ENCODE measurements around the gene DLGAP1. TPM values are rescaled to one million over a fixed set of nuclear protein-coding genes. Genes with fewer than 3 reads are reported as not detected.

DLGAP1 gene
- total and polyA plus RNA-seq, 4 donors = 0.06 to 1.2 (median 0.17) TPM; not detected in 1

DNA sequence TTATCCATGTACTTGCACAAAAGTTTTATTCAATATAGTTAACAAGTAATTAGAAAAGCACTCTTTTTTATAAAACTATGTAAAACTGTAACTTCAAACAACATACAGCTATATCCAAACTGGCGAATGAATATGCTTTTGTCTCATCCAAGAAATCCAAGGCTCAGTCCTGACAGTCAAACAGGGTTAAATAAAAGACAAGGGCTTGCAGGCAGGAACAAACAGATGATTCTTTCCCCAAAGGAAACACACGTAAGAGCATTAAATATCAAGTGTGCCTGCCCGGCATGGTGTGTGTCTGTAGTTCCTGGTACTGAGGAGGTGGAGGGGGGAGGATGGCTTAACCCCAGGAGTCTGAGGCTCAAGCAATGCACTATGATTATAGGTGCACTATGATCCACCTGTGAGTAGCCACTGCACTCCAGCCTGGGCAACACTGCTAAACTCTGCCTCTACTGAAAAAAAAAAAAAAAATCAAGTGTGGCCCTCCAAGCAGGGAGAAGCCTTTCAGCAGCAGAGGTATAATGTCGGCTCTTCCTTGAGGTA, 171.3 kb downstream of the DLGAP1 start:
- Histone ChIP-seq H3K27me3 (ENCODE audit: control insufficient read depth in 4 of 4, insufficient read depth in 4 of 4, low read length in 3 of 4) (no peaks in the 10 kb centered on the region), H3K9ac (ENCODE audit: low read depth in 1 of 2, low read length in 2 of 2) (no peak overlapping the region), H3K9me3 (ENCODE audit: control insufficient read depth in 4 of 4, low read length in 3 of 4) (peaks cover 0 to 2% (median 0%) of the 10 kb centered on the region in 4 donors), H3K27ac (ENCODE audit: low read depth in 1 of 2, low read length in 2 of 2) (no peak overlapping the region), H3K4me1 (ENCODE audit: control insufficient read depth in 4 of 4, insufficient read depth in 4 of 4, low read length in 3 of 4) (no peaks in the 10 kb centered on the region), H3K4me3 (ENCODE audit: low read depth in 1 of 3, low read length in 3 of 3) (no peak overlapping the region), H3K36me3 (ENCODE audit: control insufficient read depth in 4 of 4, insufficient read depth in 3 of 4, low read depth in 1 of 4, low read length in 3 of 4) (no peaks in the 10 kb centered on the region)
- DNase-seq (ENCODE audit: low spot score) = no peak
- 77% methylated on average over 4 of the region's 4 CpGs for WGBS
- TF ChIP-seq, protein P1, sequence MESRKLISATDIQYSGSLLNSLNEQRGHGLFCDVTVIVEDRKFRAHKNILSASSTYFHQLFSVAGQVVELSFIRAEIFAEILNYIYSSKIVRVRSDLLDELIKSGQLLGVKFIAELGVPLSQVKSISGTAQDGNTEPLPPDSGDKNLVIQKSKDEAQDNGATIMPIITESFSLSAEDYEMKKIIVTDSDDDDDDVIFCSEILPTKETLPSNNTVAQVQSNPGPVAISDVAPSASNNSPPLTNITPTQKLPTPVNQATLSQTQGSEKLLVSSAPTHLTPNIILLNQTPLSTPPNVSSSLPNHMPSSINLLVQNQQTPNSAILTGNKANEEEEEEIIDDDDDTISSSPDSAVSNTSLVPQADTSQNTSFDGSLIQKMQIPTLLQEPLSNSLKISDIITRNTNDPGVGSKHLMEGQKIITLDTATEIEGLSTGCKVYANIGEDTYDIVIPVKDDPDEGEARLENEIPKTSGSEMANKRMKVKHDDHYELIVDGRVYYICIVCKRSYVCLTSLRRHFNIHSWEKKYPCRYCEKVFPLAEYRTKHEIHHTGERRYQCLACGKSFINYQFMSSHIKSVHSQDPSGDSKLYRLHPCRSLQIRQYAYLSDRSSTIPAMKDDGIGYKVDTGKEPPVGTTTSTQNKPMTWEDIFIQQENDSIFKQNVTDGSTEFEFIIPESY (IDR thresholded peaks at IDR 0.05) = no peak
- no peak for TF ChIP-seq EGR1 (IDR thresholded peaks at IDR 0.05; ENCODE audit: low read depth in 2 of 2)
- TF ChIP-seq FOXA2 (IDR thresholded peaks at IDR 0.05) = no peak
- no peak for TF ChIP-seq SP1 (IDR thresholded peaks at IDR 0.05)
- no peak for TF ChIP-seq RAD21 (IDR thresholded peaks at IDR 0.05)
- TF ChIP-seq, protein P2, sequence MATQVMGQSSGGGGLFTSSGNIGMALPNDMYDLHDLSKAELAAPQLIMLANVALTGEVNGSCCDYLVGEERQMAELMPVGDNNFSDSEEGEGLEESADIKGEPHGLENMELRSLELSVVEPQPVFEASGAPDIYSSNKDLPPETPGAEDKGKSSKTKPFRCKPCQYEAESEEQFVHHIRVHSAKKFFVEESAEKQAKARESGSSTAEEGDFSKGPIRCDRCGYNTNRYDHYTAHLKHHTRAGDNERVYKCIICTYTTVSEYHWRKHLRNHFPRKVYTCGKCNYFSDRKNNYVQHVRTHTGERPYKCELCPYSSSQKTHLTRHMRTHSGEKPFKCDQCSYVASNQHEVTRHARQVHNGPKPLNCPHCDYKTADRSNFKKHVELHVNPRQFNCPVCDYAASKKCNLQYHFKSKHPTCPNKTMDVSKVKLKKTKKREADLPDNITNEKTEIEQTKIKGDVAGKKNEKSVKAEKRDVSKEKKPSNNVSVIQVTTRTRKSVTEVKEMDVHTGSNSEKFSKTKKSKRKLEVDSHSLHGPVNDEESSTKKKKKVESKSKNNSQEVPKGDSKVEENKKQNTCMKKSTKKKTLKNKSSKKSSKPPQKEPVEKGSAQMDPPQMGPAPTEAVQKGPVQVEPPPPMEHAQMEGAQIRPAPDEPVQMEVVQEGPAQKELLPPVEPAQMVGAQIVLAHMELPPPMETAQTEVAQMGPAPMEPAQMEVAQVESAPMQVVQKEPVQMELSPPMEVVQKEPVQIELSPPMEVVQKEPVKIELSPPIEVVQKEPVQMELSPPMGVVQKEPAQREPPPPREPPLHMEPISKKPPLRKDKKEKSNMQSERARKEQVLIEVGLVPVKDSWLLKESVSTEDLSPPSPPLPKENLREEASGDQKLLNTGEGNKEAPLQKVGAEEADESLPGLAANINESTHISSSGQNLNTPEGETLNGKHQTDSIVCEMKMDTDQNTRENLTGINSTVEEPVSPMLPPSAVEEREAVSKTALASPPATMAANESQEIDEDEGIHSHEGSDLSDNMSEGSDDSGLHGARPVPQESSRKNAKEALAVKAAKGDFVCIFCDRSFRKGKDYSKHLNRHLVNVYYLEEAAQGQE (IDR thresholded peaks at IDR 0.05) = no peak
- TF ChIP-seq, protein P3, sequence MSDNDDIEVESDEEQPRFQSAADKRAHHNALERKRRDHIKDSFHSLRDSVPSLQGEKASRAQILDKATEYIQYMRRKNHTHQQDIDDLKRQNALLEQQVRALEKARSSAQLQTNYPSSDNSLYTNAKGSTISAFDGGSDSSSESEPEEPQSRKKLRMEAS (IDR thresholded peaks at IDR 0.05) = no peak
- TF ChIP-seq YY1 (IDR thresholded peaks at IDR 0.05) = no peak
- no peak for TF ChIP-seq GABPA (IDR thresholded peaks at IDR 0.05 in 1 of 2, conservative IDR thresholded peaks at IDR 0.05 in 1 of 2)
- TF ChIP-seq, protein P4, sequence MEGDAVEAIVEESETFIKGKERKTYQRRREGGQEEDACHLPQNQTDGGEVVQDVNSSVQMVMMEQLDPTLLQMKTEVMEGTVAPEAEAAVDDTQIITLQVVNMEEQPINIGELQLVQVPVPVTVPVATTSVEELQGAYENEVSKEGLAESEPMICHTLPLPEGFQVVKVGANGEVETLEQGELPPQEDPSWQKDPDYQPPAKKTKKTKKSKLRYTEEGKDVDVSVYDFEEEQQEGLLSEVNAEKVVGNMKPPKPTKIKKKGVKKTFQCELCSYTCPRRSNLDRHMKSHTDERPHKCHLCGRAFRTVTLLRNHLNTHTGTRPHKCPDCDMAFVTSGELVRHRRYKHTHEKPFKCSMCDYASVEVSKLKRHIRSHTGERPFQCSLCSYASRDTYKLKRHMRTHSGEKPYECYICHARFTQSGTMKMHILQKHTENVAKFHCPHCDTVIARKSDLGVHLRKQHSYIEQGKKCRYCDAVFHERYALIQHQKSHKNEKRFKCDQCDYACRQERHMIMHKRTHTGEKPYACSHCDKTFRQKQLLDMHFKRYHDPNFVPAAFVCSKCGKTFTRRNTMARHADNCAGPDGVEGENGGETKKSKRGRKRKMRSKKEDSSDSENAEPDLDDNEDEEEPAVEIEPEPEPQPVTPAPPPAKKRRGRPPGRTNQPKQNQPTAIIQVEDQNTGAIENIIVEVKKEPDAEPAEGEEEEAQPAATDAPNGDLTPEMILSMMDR (IDR thresholded peaks at IDR 0.05; ENCODE audit: low read depth, low read length, missing input control) = no peak
- no peak for TF ChIP-seq NR2F2 (IDR thresholded peaks at IDR 0.05)

DNA sequence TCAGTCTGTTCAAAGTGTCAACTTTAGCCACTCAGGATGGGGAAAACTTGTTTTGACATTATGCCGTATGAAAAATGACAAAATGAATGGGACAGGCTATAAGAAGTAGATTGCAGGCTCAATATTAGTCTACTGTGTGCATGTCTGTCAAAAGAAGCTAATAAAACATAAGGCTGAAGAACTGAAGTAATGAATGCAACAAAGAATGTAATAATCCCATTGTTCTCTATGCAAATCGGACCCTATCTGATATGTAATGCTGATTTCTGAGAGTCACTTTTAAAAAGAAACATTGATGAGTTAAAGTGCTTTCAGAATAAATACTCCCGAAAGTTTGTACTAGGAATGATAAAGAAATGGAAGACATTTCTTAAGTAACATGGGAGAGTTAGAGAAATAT, 172.2 kb downstream of the DLGAP1 start:
- Histone ChIP-seq H3K36me3 (ENCODE audit: control insufficient read depth in 4 of 4, insufficient read depth in 3 of 4, low read depth in 1 of 4, low read length in 3 of 4) (no peaks in the 10 kb centered on the region), H3K27ac (ENCODE audit: low read depth in 1 of 2, low read length in 2 of 2) (no peak overlapping the region), H3K4me3 (ENCODE audit: low read depth in 1 of 3, low read length in 3 of 3) (no peak overlapping the region), H3K4me1 (ENCODE audit: control insufficient read depth in 4 of 4, insufficient read depth in 4 of 4, low read length in 3 of 4) (no peaks in the 10 kb centered on the region), H3K27me3 (ENCODE audit: control insufficient read depth in 4 of 4, insufficient read depth in 4 of 4, low read length in 3 of 4) (no peaks in the 10 kb centered on the region), H3K9ac (ENCODE audit: low read depth in 1 of 2, low read length in 2 of 2) (no peak overlapping the region), H3K9me3 (ENCODE audit: control insufficient read depth in 4 of 4, low read length in 3 of 4) (peaks cover 0 to 2% (median 0%) of the 10 kb centered on the region in 4 donors)
- 72% methylated on average over 3 of the region's 3 CpGs for WGBS
- DNase-seq (ENCODE audit: low spot score) = no peak
- TF ChIP-seq RXRA (IDR thresholded peaks at IDR 0.05) (no peak), TAF1 (conservative IDR thresholded peaks at IDR 0.05) (no peak), JUND (IDR thresholded peaks at IDR 0.05) (no peak), FOXA2 (IDR thresholded peaks at IDR 0.05) (no peak), HNF4A (conservative IDR thresholded peaks at IDR 0.05) (no peak), RAD21 (IDR thresholded peaks at IDR 0.05) (no peak), FOXA1 (IDR thresholded peaks at IDR 0.05) (no peak), EGR1 (IDR thresholded peaks at IDR 0.05; ENCODE audit: low read depth in 2 of 2) (no peak), SP1 (IDR thresholded peaks at IDR 0.05) (no peak), GABPA (IDR thresholded peaks at IDR 0.05 in 1 of 2, conservative IDR thresholded peaks at IDR 0.05 in 1 of 2) (no peak), YY1 (IDR thresholded peaks at IDR 0.05) (no peak), HNF4G (IDR thresholded peaks at IDR 0.05) (no peak)
- TF ChIP-seq, protein P4 (IDR thresholded peaks at IDR 0.05; ENCODE audit: low read depth, low read length, missing input control) = no peak
- TF ChIP-seq, protein P3 (IDR thresholded peaks at IDR 0.05) = no peak
- TF ChIP-seq, protein P1 (IDR thresholded peaks at IDR 0.05) = no peak

Data from liver (tissue), 9 donors.